ENCODE measurements around the gene S100A10.

S100A10 gene

GRCh38 chr1:151978922-151979321 lies 14.7 kb downstream of the S100A10 start:
- POLR2A ChIA-PET: interaction anchor here (4.6 kb wide), 1 partner anchor 9 kb away, joined by 24 read pairs; no protein-coding TSS in a partner anchor

GRCh38 chr1:151977662-151978230 lies 15.9 kb downstream of the S100A10 start:
- ChIA-PET CTCF (interaction anchor here (0.7 to 3.2 kb wide), 4 partner anchors 10 to 23 kb away, joined by 3 to 18 read pairs (median 6); no protein-coding TSS in a partner anchor), POLR2A (interaction anchor here (1.4 to 4.6 kb wide), 3 partner anchors 10 to 68 kb away, joined by 4 to 27 read pairs (median 24); partner anchors contain the start of gene THEM4)
- DNase-seq (ENCODE audit: extremely low spot score): no peak
- TF ChIP-seq ZNF384 (IDR thresholded peaks at IDR 0.05): no peak
- TF ChIP-seq PKNOX1 (IDR thresholded peaks at IDR 0.05): no peak
- no peak for TF ChIP-seq L3MBTL2 (conservative IDR thresholded peaks at IDR 0.05)
- TF ChIP-seq HDGF (IDR thresholded peaks at IDR 0.05; ENCODE audit: borderline replicate concordance): no peak
- no peak for TF ChIP-seq NFRKB (IDR thresholded peaks at IDR 0.05)
- TF ChIP-seq ARNT (IDR thresholded peaks at IDR 0.05): no peak
- no peak for TF ChIP-seq BHLHE40 (IDR thresholded peaks at IDR 0.05; ENCODE audit: borderline replicate concordance)
- no peak for TF ChIP-seq FOXK2 (IDR thresholded peaks at IDR 0.05)
- TF ChIP-seq ELF4 (IDR thresholded peaks at IDR 0.05): no peak
- TF ChIP-seq LEF1 (IDR thresholded peaks at IDR 0.05; ENCODE audit: borderline replicate concordance): no peak
- no peak for TF ChIP-seq CTBP1 (IDR thresholded peaks at IDR 0.05; ENCODE audit: borderline replicate concordance)
- no peak for TF ChIP-seq SP1 (IDR thresholded peaks at IDR 0.05)
- TF ChIP-seq FOXA1 (IDR thresholded peaks at IDR 0.05): no peak
- no peak for TF ChIP-seq TARDBP (IDR thresholded peaks at IDR 0.05)

More at GRCh38 chr1:151978922-151979321, 14.7 kb downstream of the S100A10 start:
- no peak for DNase-seq (ENCODE audit: extremely low spot score)
- TF ChIP-seq SP1 (IDR thresholded peaks at IDR 0.05) (no peak), CTBP1 (IDR thresholded peaks at IDR 0.05; ENCODE audit: borderline replicate concordance) (no peak), ELF4 (IDR thresholded peaks at IDR 0.05) (no peak), FOXM1 (IDR thresholded peaks at IDR 0.05; ENCODE audit: borderline replicate concordance) (no peak), LEF1 (IDR thresholded peaks at IDR 0.05; ENCODE audit: borderline replicate concordance) (no peak), ARNT (IDR thresholded peaks at IDR 0.05) (no peak), FOXA1 (IDR thresholded peaks at IDR 0.05) (no peak), NFRKB (IDR thresholded peaks at IDR 0.05) (no peak), L3MBTL2 (conservative IDR thresholded peaks at IDR 0.05) (no peak), SUZ12 (IDR thresholded peaks at IDR 0.05) (no peak), PKNOX1 (IDR thresholded peaks at IDR 0.05) (no peak), FOXK2 (IDR thresholded peaks at IDR 0.05) (no peak)
- CTCF ChIA-PET: interaction anchor here (1.7 kb wide), 1 partner anchor 14 kb away, joined by 4 read pairs; no protein-coding TSS in a partner anchor

- POLR2A ChIA-PET: interaction anchor here (0.8 to 4.6 kb wide), 5 partner anchors 11 to 67 kb away, joined by 3 to 27 read pairs (median 4); partner anchors contain the start of genes S100A10, S100A11 and THEM4
- TF ChIP-seq SUZ12 (IDR thresholded peaks at IDR 0.05) (no peak), HDGF (IDR thresholded peaks at IDR 0.05; ENCODE audit: borderline replicate concordance) (no peak), ELF4 (IDR thresholded peaks at IDR 0.05) (no peak), BHLHE40 (IDR thresholded peaks at IDR 0.05; ENCODE audit: borderline replicate concordance) (no peak), L3MBTL2 (conservative IDR thresholded peaks at IDR 0.05) (no peak), NFRKB (IDR thresholded peaks at IDR 0.05) (no peak), ZNF384 (IDR thresholded peaks at IDR 0.05) (no peak), LEF1 (IDR thresholded peaks at IDR 0.05; ENCODE audit: borderline replicate concordance) (no peak), TARDBP (IDR thresholded peaks at IDR 0.05) (no peak), FOXM1 (IDR thresholded peaks at IDR 0.05; ENCODE audit: borderline replicate concordance) (no peak), FOXA1 (IDR thresholded peaks at IDR 0.05) (no peak), ARNT (IDR thresholded peaks at IDR 0.05) (no peak)
- CTCF ChIA-PET: interaction anchor here (0.5 to 3.2 kb wide), 6 partner anchors 9 to 42 kb away, joined by 3 to 18 read pairs (median 8); no protein-coding TSS in a partner anchor
- DNase-seq (ENCODE audit: extremely low spot score): no peak
These were observed 16.8 kb downstream of the S100A10 start for GRCh38 chr1:151976858-151977257.

GRCh38 chr1:151976015-151976343 lies 17.7 kb downstream of the S100A10 start:
- ChIA-PET CTCF (interaction anchor here (0.6 to 3.2 kb wide), 7 partner anchors 12 to 482 kb away, joined by 3 to 18 read pairs (median 4); no protein-coding TSS in a partner anchor), POLR2A (interaction anchor here (3.7 to 4.6 kb wide), 2 partner anchors 12 to 16 kb away, joined by 24 to 27 read pairs; no protein-coding TSS in a partner anchor)
- TF ChIP-seq FOXM1 (IDR thresholded peaks at IDR 0.05; ENCODE audit: borderline replicate concordance) (no peak), FOXK2 (IDR thresholded peaks at IDR 0.05) (no peak), ZNF384 (IDR thresholded peaks at IDR 0.05) (no peak), FOXA1 (IDR thresholded peaks at IDR 0.05) (no peak), LEF1 (IDR thresholded peaks at IDR 0.05; ENCODE audit: borderline replicate concordance) (no peak), CTBP1 (IDR thresholded peaks at IDR 0.05; ENCODE audit: borderline replicate concordance) (no peak), ARNT (IDR thresholded peaks at IDR 0.05) (no peak), HDGF (IDR thresholded peaks at IDR 0.05; ENCODE audit: borderline replicate concordance) (no peak), SUZ12 (IDR thresholded peaks at IDR 0.05) (no peak)
- no peak for DNase-seq (ENCODE audit: extremely low spot score)

GRCh38 chr1:151975311-151976014 lies 18.2 kb downstream of the S100A10 start:
- ChIA-PET POLR2A (interaction anchor here (1.0 to 4.6 kb wide), 3 partner anchors 13 to 19 kb away, joined by 3 to 27 read pairs (median 24); no protein-coding TSS in a partner anchor), CTCF (interaction anchor here (0.6 to 3.2 kb wide), 7 partner anchors 13 to 483 kb away, joined by 3 to 18 read pairs (median 4); no protein-coding TSS in a partner anchor)
- no peak for TF ChIP-seq FOXM1 (IDR thresholded peaks at IDR 0.05; ENCODE audit: borderline replicate concordance)
- no peak for TF ChIP-seq LEF1 (IDR thresholded peaks at IDR 0.05; ENCODE audit: borderline replicate concordance)
- TF ChIP-seq TARDBP (IDR thresholded peaks at IDR 0.05): no peak
- TF ChIP-seq FOXA1 (IDR thresholded peaks at IDR 0.05): no peak
- no peak for TF ChIP-seq SUZ12 (IDR thresholded peaks at IDR 0.05)
- no peak for TF ChIP-seq ZNF384 (IDR thresholded peaks at IDR 0.05)
- TF ChIP-seq BHLHE40 (IDR thresholded peaks at IDR 0.05; ENCODE audit: borderline replicate concordance): no peak
- no peak for TF ChIP-seq ARNT (IDR thresholded peaks at IDR 0.05)
- no peak for TF ChIP-seq SP1 (IDR thresholded peaks at IDR 0.05)
- no peak for TF ChIP-seq PKNOX1 (IDR thresholded peaks at IDR 0.05)
- TF ChIP-seq L3MBTL2 (conservative IDR thresholded peaks at IDR 0.05): no peak
- TF ChIP-seq ELF4 (IDR thresholded peaks at IDR 0.05): no peak
- no peak for TF ChIP-seq FOXK2 (IDR thresholded peaks at IDR 0.05)
- TF ChIP-seq NFRKB (IDR thresholded peaks at IDR 0.05): no peak
- no peak for TF ChIP-seq HDGF (IDR thresholded peaks at IDR 0.05; ENCODE audit: borderline replicate concordance)
- no peak for TF ChIP-seq CTBP1 (IDR thresholded peaks at IDR 0.05; ENCODE audit: borderline replicate concordance)
- no peak for DNase-seq (ENCODE audit: extremely low spot score)
